ENCODE results near the gene KIAA1217.

DNA sequence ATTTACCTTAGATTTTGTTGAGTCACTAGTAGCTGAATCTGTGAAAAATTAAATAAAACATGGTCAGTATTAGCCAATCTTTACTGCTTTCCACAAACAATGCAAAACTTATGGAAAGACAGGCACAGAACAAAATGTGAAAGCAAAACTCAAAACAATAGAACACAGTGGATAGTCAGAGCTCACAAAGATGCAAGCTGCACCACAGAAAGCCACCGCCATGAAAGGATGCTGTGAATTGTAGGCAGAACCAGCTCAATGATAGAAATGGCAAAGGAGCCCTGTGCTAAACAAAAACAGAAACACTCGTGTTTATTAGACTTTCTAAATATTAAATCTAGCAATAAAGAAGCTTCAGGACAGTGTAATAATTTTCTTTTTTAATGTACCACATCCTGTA is 380.3 kb downstream of the KIAA1217 start:
- TF ChIP-seq, protein P1, sequence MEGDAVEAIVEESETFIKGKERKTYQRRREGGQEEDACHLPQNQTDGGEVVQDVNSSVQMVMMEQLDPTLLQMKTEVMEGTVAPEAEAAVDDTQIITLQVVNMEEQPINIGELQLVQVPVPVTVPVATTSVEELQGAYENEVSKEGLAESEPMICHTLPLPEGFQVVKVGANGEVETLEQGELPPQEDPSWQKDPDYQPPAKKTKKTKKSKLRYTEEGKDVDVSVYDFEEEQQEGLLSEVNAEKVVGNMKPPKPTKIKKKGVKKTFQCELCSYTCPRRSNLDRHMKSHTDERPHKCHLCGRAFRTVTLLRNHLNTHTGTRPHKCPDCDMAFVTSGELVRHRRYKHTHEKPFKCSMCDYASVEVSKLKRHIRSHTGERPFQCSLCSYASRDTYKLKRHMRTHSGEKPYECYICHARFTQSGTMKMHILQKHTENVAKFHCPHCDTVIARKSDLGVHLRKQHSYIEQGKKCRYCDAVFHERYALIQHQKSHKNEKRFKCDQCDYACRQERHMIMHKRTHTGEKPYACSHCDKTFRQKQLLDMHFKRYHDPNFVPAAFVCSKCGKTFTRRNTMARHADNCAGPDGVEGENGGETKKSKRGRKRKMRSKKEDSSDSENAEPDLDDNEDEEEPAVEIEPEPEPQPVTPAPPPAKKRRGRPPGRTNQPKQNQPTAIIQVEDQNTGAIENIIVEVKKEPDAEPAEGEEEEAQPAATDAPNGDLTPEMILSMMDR (IDR thresholded peaks at IDR 0.05): no peak
- TF ChIP-seq POLR2A (IDR thresholded peaks at IDR 0.05): no peak
- TF ChIP-seq POLR2AphosphoS5 (IDR thresholded peaks at IDR 0.05): no peak

Measured in prostate gland (tissue), 2 donors.